Chondrocyte (in vitro differentiated cells): ENCODE data around the gene GFPT2. TPM values are rescaled to one million over a fixed set of nuclear protein-coding genes. Genes with fewer than 3 reads are reported as not detected.
A peak's percentile ranks its signal among the peaks of the same experiment; 100 is the strongest.

Source experiments
- DNase-seq: peaks from one replicate; pipeline ENCODE4 v3.0.0; 2021; ENCODE audit warnings: mixed read lengths, low spot score
- H3K27ac Mint-ChIP-seq: one replicate; pipeline ENCODE4 v1.8.0; 2021; ENCODE audit warnings: mild to moderate bottlenecking, moderate library complexity, mixed read lengths; ENCODE audit not compliant: unreplicated experiment
- H3K27me3 Mint-ChIP-seq: 2 replicates; pipeline ENCODE4 v1.8.0; 2021; ENCODE audit warnings: low read depth, mixed read lengths
- H3K36me3 Mint-ChIP-seq: 2 replicates; pipeline ENCODE4 v1.8.0; 2021; ENCODE audit warnings: low read depth, mixed read lengths
- H3K4me1 Mint-ChIP-seq: 2 replicates; pipeline ENCODE4 v1.8.0; 2021; ENCODE audit warnings: low read depth, mild to moderate bottlenecking, mixed read lengths
- H3K4me3 Mint-ChIP-seq: one replicate; pipeline ENCODE4 v1.8.0; 2021; ENCODE audit warnings: mild to moderate bottlenecking, moderate library complexity, mixed read lengths; ENCODE audit not compliant: unreplicated experiment
- H3K9me3 Mint-ChIP-seq: 2 replicates; pipeline ENCODE4 v1.8.0; 2021; ENCODE audit warnings: low read depth, mixed read lengths
- total RNA-seq: library from RNA; stranded (reverse); gene quantifications from 3 replicates; pipeline ENCODE4 v1.2.1, GENCODE V29; 2021
- TF ChIP-seq, protein P1 (sequence below): fragments of 200-600 bp; sonication (generic); IDR thresholded peaks from 2 replicates; pipeline ENCODE4 v1.5.0; 2021; ENCODE audit warnings: antibody characterized with exemption, mild to moderate bottlenecking, moderate library complexity

The GFPT2 gene
- total RNA-seq, 1 donor from 2014 or later: 16.8 TPM

DNA sequence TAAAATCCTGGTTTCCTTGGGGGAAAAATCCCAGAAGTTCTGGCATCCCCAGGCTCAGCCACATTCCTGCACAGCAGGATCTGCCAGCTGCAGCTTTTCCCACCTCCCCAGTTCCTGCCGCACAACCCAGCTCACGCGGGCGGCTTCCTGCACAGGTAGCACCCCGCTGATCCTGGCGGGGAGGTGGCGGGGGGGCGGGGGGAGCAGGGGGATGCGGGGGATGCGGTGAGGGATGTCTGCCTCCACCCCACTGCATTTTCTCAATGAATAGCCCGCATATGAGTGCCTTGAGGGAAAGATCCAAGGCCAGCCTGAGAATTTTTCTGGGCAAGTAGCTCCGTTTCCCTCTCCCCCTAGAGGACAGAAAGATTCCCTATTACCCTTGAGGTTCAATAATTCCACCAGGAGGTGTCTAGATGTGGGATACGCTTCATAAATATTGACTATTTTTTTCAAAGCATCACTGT, 21.1 kb downstream of the GFPT2 start:
- DNase-seq: no peak
- Mint-ChIP-seq H3K4me1 (peaks cover 47% of the 10 kb centered on the region), H3K27me3 (no peaks in the 10 kb centered on the region), H3K9me3 (no peaks in the 10 kb centered on the region), H3K4me3 (peak overlapping the region; percentile 9), H3K27ac (peak overlapping the region; percentile 73), H3K36me3 (peaks cover 5% of the 10 kb centered on the region)
- TF ChIP-seq, protein P1, sequence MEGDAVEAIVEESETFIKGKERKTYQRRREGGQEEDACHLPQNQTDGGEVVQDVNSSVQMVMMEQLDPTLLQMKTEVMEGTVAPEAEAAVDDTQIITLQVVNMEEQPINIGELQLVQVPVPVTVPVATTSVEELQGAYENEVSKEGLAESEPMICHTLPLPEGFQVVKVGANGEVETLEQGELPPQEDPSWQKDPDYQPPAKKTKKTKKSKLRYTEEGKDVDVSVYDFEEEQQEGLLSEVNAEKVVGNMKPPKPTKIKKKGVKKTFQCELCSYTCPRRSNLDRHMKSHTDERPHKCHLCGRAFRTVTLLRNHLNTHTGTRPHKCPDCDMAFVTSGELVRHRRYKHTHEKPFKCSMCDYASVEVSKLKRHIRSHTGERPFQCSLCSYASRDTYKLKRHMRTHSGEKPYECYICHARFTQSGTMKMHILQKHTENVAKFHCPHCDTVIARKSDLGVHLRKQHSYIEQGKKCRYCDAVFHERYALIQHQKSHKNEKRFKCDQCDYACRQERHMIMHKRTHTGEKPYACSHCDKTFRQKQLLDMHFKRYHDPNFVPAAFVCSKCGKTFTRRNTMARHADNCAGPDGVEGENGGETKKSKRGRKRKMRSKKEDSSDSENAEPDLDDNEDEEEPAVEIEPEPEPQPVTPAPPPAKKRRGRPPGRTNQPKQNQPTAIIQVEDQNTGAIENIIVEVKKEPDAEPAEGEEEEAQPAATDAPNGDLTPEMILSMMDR: peak; percentile 74

DNA sequence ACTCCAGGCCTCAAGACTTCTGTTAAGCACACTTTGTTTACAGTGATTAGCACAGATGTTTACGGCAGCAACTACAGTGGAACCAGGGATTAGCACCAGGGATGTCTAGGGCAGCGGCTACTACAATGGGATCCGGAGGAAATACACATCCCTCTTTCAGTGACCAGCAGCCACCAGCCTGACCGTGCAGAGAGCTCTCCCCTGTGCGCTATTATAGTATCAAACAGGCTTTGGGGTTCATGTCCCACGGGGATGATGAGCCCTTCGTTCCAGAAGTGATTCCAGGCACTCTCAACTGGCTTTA, 21.5 kb downstream of the GFPT2 start:
- Mint-ChIP-seq H3K27ac (peak overlapping the region; percentile 73), H3K36me3 (peaks cover 5% of the 10 kb centered on the region), H3K9me3 (no peaks in the 10 kb centered on the region), H3K4me1 (peaks cover 47% of the 10 kb centered on the region), H3K27me3 (no peaks in the 10 kb centered on the region), H3K4me3 (no peak overlapping the region)
- no peak for DNase-seq
- TF ChIP-seq, protein P1: no peak

DNA sequence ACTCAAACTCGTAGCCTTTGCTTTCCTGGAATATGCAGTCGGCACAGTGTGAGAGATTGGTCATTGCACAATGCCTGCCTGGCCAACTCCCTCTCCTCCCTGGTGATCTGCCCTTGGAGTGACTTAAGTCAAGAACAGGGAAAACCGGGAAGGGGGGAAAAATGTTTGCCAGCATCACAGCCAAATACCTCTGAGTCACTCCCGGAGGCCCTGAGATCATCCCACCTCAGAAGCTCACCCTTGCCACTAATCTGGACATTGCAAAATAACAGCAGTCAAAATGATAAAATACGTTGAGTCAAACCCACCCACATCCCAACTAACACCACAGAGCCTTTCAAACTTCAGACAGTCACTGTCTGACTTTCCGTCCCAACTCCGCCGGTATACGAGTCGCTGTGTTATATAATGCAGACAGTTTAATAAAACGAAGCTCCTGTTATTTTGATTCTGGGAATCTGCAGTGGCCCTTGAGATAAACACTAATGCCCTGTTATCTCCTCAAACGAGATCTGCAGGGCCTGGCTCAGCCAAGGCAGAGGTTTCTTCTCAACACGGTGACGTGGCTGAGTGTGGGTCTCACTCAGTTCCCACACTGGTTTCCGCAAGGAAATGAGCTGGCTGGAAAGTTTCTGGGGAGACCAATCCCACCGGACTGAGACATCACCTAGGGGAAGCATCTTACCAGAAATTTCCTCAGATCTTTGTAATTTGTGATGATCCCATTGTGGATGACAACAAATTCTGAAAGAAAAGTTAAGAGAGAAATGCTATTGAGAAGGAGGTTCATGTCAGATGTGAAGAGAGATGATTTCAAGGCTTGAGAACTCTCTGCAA, 22.1 kb downstream of the GFPT2 start:
- Mint-ChIP-seq H3K27ac (peak overlapping the region; percentile 73), H3K4me3 (no peak overlapping the region), H3K9me3 (no peaks in the 10 kb centered on the region), H3K36me3 (peaks cover 2% of the 10 kb centered on the region), H3K27me3 (no peaks in the 10 kb centered on the region), H3K4me1 (peaks cover 47% of the 10 kb centered on the region)
- no peak for DNase-seq
- TF ChIP-seq, protein P1: no peak

- no peaks in the 10 kb centered on the region for H3K9me3 Mint-ChIP-seq
- TF ChIP-seq, protein P1: no peak
- H3K4me3 Mint-ChIP-seq: no peak overlapping the region
- H3K4me1 Mint-ChIP-seq: peaks cover 47% of the 10 kb centered on the region
- H3K27ac Mint-ChIP-seq: peak overlapping the region; percentile 24
- peaks cover 4% of the 10 kb centered on the region for H3K36me3 Mint-ChIP-seq
- no peak for DNase-seq
- no peaks in the 10 kb centered on the region for H3K27me3 Mint-ChIP-seq
Measured at GRCh38 chr5:180330270-180330648, 22.9 kb downstream of the GFPT2 start.

GRCh38 chr5:180329606-180330269, 23.4 kb downstream of the GFPT2 start:
- no peaks in the 10 kb centered on the region for H3K27me3 Mint-ChIP-seq
- DNase-seq: no peak
- H3K27ac Mint-ChIP-seq: no peak overlapping the region
- no peaks in the 10 kb centered on the region for H3K9me3 Mint-ChIP-seq
- peaks cover 4% of the 10 kb centered on the region for H3K36me3 Mint-ChIP-seq
- peaks cover 47% of the 10 kb centered on the region for H3K4me1 Mint-ChIP-seq
- TF ChIP-seq, protein P1: no peak
- H3K4me3 Mint-ChIP-seq: no peak overlapping the region
